NCI-H2107 treated with DMSO at 0.1 percent for 48 hours (cell line): ENCODE data around the gene SERPINB6.
"Not testable (repeated sequence)": the region's sequence is repeated elsewhere in the genome, so short reads cannot be mapped to it uniquely, and the experiment has no call there.

ENCODE experiments used
- DNase-seq: peaks from one replicate; lab custom pipeline; 2025; ENCODE audit not compliant: unreplicated experiment; lab: John Stamatoyannopoulos, UW

Gene SERPINB6

GRCh38 chr6:2999618-3000557, 28.5 kb upstream of the SERPINB6 start, which contains the start of gene NQO2:
Gene NQO2 (plus strand): TSS chr6:2999894. CDS start chr6:3006553, 6,659 bp downstream.
- DNase-seq: no peak

- no peak for DNase-seq
Observed at GRCh38 chr6:2998998-2999617, 27.7 kb upstream of the SERPINB6 start.

GRCh38 chr6:2998249-2998997, 27.1 kb upstream of the SERPINB6 start:
- DNase-seq: not testable (repeated sequence)

GRCh38 chr6:2993755-2994317, 22.5 kb upstream of the SERPINB6 start:
- no peak for DNase-seq

GRCh38 chr6:2992330-2992979, 21.1 kb upstream of the SERPINB6 start:
- DNase-seq: no peak

- no peak for DNase-seq
Observed at GRCh38 chr6:2990932-2991506, 19.7 kb upstream of the SERPINB6 start.

- no peak for DNase-seq
Observed at GRCh38 chr6:2990248-2990931, 19.0 kb upstream of the SERPINB6 start.

GRCh38 chr6:2989332-2990247, 18.2 kb upstream of the SERPINB6 start:
- peak; percentile 94 for DNase-seq

GRCh38 chr6:2988426-2989331, 17.3 kb upstream of the SERPINB6 start:
- peak; percentile 43 for DNase-seq

- DNase-seq: no peak
Observed at GRCh38 chr6:2988094-2988425, 16.7 kb upstream of the SERPINB6 start.

GRCh38 chr6:2986722-2987221, 15.4 kb upstream of the SERPINB6 start:
- DNase-seq: no peak

- DNase-seq: no peak
Observed at GRCh38 chr6:2984738-2985406, 13.5 kb upstream of the SERPINB6 start.

GRCh38 chr6:2982426-2983117, 11.2 kb upstream of the SERPINB6 start:
- no peak for DNase-seq

GRCh38 chr6:2980465-2980855, 9.1 kb upstream of the SERPINB6 start:
- DNase-seq: no peak

GRCh38 chr6:2979819-2980464, 8.6 kb upstream of the SERPINB6 start:
- no peak for DNase-seq

- DNase-seq: no peak
Observed at GRCh38 chr6:2978923-2979322, 7.6 kb upstream of the SERPINB6 start.
